ENCODE data around the gene ONECUT1.
"Not testable (repeated sequence)": the region's sequence is repeated elsewhere in the genome, so short reads cannot be mapped to it uniquely, and the experiment has no call there.

ONECUT1 gene

GRCh38 chr15:52790169-52790708, at the start of gene ONECUT1:
Gene ONECUT1 (minus strand): TSS chr15:52790336. CDS start chr15:52789884, 452 bp downstream.
- no peak for FAIRE-seq

- no peak for FAIRE-seq
These were observed 44.2 kb upstream of the ONECUT1 start for GRCh38 chr15:52834379-52834778.

GRCh38 chr15:52824169-52824942, 34.2 kb upstream of the ONECUT1 start:
- FAIRE-seq = not testable (repeated sequence)

GRCh38 chr15:52822475-52822874, 32.3 kb upstream of the ONECUT1 start:
- FAIRE-seq = no peak

- FAIRE-seq = no peak
These were observed 29.1 kb upstream of the ONECUT1 start for GRCh38 chr15:52819253-52819652.

GRCh38 chr15:52815899-52816298, 25.8 kb upstream of the ONECUT1 start:
- FAIRE-seq = not testable (repeated sequence)

GRCh38 chr15:52808996-52809395, 18.9 kb upstream of the ONECUT1 start:
- no peak for FAIRE-seq

- no peak for FAIRE-seq
These were observed 18.3 kb upstream of the ONECUT1 start for GRCh38 chr15:52808441-52808840.

GRCh38 chr15:52806284-52806655, 16.1 kb upstream of the ONECUT1 start:
- no peak for FAIRE-seq

GRCh38 chr15:52805351-52806283, 15.5 kb upstream of the ONECUT1 start:
- no peak for FAIRE-seq

- FAIRE-seq = no peak
These were observed 14.5 kb upstream of the ONECUT1 start for GRCh38 chr15:52804526-52805081.

- FAIRE-seq = no peak
These were observed 13.6 kb upstream of the ONECUT1 start for GRCh38 chr15:52803467-52804306.

GRCh38 chr15:52803108-52803466, 13.0 kb upstream of the ONECUT1 start:
- no peak for FAIRE-seq

GRCh38 chr15:52802110-52802509, 12.0 kb upstream of the ONECUT1 start:
- FAIRE-seq = no peak

- no peak for FAIRE-seq
These were observed 11.6 kb upstream of the ONECUT1 start for GRCh38 chr15:52801748-52802085.

- FAIRE-seq = no peak
These were observed 11.0 kb upstream of the ONECUT1 start for GRCh38 chr15:52800828-52801747.

GRCh38 chr15:52799145-52799811, 9.1 kb upstream of the ONECUT1 start:
- FAIRE-seq = no peak

GRCh38 chr15:52798529-52799101, 8.5 kb upstream of the ONECUT1 start:
- no peak for FAIRE-seq

- FAIRE-seq = no peak
These were observed 7.7 kb upstream of the ONECUT1 start for GRCh38 chr15:52797625-52798501.

Measured in G401.6 (cell line).